Activated CD4-positive, alpha-beta T cell treated with anti-CD3 and anti-CD28 coated beads for 36 hours (primary cell): Measurements from ENCODE around the gene MLH1. TPM values are rescaled to one million over a fixed set of nuclear protein-coding genes. Genes with fewer than 3 reads are reported as not detected.
"Not testable (repeated sequence)": the region's sequence is repeated elsewhere in the genome, so short reads cannot be mapped to it uniquely, and the experiment has no call there.

Experiments
- ATAC-seq: fragments of 200-7000 bp; cut with Tn5 transposase; one replicate; pipeline ENCODE4 v1.10.0; 2021; ENCODE audit warnings: mild to moderate bottlenecking, moderate library complexity
- CTCF ChIA-PET: fragments of 350-600 bp; sonication (Branson Sonifier 250); formaldehyde crosslinking; loops from one replicate; lab custom pipeline; 2021; ENCODE audit warnings: antibody characterized with exemption; lab: Charles Lee
- POLR2A ChIA-PET: fragments of 350-600 bp; sonication (Branson Sonifier 250); formaldehyde crosslinking; loops from one replicate; lab custom pipeline; 2021; ENCODE audit warnings: antibody characterized with exemption, inconsistent platforms; lab: Charles Lee
- DNase-seq: peaks from one replicate; pipeline ENCODE4 v3.0.0-alpha.2; 2020
- H3K27ac Mint-ChIP-seq: one replicate; pipeline ENCODE4 v1.8.0; 2021; ENCODE audit warnings: mixed read lengths
- H3K27me3 Mint-ChIP-seq: one replicate; pipeline ENCODE4 v1.8.0; 2021; ENCODE audit warnings: mixed read lengths
- H3K36me3 Mint-ChIP-seq: one replicate; pipeline ENCODE4 v1.8.0; 2021; ENCODE audit warnings: low read depth, mixed read lengths
- H3K4me1 Mint-ChIP-seq: one replicate; pipeline ENCODE4 v1.8.0; 2021; ENCODE audit warnings: mixed read lengths
- H3K4me3 Mint-ChIP-seq: one replicate; pipeline ENCODE4 v1.8.0; 2021; ENCODE audit warnings: mild to moderate bottlenecking, moderate library complexity, mixed read lengths
- H3K9me3 Mint-ChIP-seq: one replicate; pipeline ENCODE4 v1.8.0; 2021; ENCODE audit warnings: low read depth, mixed read lengths
- intact Hi-C, 2 experiments: fragments of 100-400 bp; cut with DNase I in 1 of 2; cut with micrococcal nuclease in 1 of 2; formaldehyde crosslinking; loops; one replicate each; pipeline versions ENCODE4 v1.14.2 to v1.15.1; 2022 to 2024; cut with DNase I, micrococcal nuclease
- total RNA-seq, 2 experiments: library from RNA; stranded (reverse); gene quantifications; one replicate each; pipeline ENCODE4 v1.2.3, GENCODE V29; 2021

The MLH1 gene
- total RNA-seq, 2 experiments from 2014 or later: 89.0 to 135 TPM

DNA sequence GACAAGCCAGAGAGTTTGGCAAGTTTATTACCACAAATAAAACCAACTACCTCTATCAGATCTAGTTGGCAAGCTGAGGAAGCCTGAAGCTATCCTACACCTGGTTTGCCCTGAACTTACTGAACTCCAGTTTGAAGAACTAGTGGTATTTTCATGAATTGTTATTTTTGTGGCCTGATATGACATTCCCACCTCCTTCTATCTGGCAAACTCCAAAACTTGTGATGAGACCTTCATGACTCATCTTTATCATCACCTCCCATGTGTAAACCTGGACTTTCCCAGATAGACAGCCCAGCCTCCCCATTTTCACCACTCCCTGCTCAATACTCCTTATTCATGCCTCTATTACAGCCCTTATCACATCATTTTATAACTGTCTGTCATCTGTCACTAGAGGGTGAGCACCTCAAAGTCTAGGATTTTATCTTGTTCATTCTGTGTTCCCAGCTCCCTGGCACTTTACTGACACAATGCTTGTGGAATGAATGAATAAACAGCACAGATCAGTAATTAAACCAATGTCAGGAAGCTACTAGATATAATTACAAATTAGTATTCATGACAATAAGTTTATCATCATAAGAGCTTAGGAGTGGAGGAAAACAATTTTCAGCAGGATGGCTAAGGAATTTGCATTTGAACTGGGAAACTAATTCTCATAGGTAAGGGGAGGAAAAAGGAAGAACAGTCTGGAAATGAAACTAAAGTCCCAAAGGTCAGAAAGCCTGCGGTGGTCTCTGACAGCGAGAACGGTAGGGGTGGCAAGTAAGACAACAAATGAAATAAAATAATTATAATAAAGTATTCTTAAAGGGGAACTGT lies 35.2 kb upstream of the MLH1 start:
- H3K27me3 Mint-ChIP-seq: no peaks in the 10 kb centered on the region
- no peak for DNase-seq
- H3K4me3 Mint-ChIP-seq: no peak overlapping the region
- peak; percentile 21 for ATAC-seq
- no peaks in the 10 kb centered on the region for H3K9me3 Mint-ChIP-seq
- H3K27ac Mint-ChIP-seq: no peak overlapping the region
- ChIA-PET CTCF (interaction anchor here (0.6 to 4.2 kb wide), 52 partner anchors 9 to 263 kb away, joined by 3 to 33 read pairs (median 5); partner anchors contain the start of genes EPM2AIP1, MLH1 and TRANK1), POLR2A (interaction anchor here (1.3 kb wide), 1 partner anchor 82 kb away, joined by 4 read pairs; no protein-coding TSS in a partner anchor)
- peaks cover 16% of the 10 kb centered on the region for H3K4me1 Mint-ChIP-seq
- no peaks in the 10 kb centered on the region for H3K36me3 Mint-ChIP-seq
- intact Hi-C loops: loop anchor here (1.0 to 10.0 kb wide), 7 partner anchors 50 to 993 kb away; no protein-coding TSS in a partner anchor

GRCh38 chr3:36959821-36960220 lies 33.5 kb upstream of the MLH1 start:
- no peak overlapping the region for H3K4me3 Mint-ChIP-seq
- CTCF ChIA-PET: interaction anchor here (0.9 to 4.2 kb wide), 12 partner anchors 10 to 232 kb away, joined by 3 to 33 read pairs (median 14); partner anchors contain the start of gene TRANK1
- POLR2A ChIA-PET: no interaction called here
- no peak for ATAC-seq
- H3K9me3 Mint-ChIP-seq: no peaks in the 10 kb centered on the region
- H3K4me1 Mint-ChIP-seq: peaks cover 16% of the 10 kb centered on the region
- no peak for DNase-seq
- intact Hi-C loops: loop anchor here (2.0 to 10.0 kb wide), 3 partner anchors 55 to 995 kb away; no protein-coding TSS in a partner anchor
- H3K27ac Mint-ChIP-seq: no peak overlapping the region
- H3K36me3 Mint-ChIP-seq: no peaks in the 10 kb centered on the region
- no peaks in the 10 kb centered on the region for H3K27me3 Mint-ChIP-seq

- Mint-ChIP-seq H3K36me3 (no peaks in the 10 kb centered on the region), H3K4me1 (peaks cover 16% of the 10 kb centered on the region), H3K27me3 (no peaks in the 10 kb centered on the region), H3K9me3 (no peaks in the 10 kb centered on the region), H3K4me3 (no peak overlapping the region), H3K27ac (no peak overlapping the region)
- intact Hi-C loops: no loop called here
- DNase-seq (no peak), ATAC-seq (no peak)
- POLR2A ChIA-PET: no interaction called here
- CTCF ChIA-PET: interaction anchor here (1.0 to 4.2 kb wide), 7 partner anchors 9 to 232 kb away, joined by 3 to 33 read pairs (median 18); partner anchors contain the start of gene TRANK1
Measured at GRCh38 chr3:36960502-36960901, 32.8 kb upstream of the MLH1 start.

DNA sequence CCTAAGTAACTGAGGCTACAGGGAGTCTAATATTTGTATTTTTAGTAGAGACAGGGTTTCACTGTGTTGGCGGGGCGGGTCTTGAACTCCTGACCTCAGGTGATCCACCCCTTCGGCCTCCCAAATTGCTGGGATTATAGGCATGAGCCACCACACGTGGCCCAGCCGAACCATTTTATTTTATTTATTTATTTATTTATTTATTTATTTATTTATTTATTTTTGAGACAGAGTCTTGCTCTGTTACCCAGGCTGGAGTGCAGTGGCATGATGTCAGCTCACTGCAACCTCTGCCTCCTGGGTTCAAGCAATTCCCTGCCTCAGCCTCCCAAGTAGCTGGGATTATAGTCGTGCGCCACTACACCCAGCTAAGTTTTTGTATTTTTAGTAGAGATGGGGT lies 30.3 kb upstream of the MLH1 start:
- DNase-seq, H3K4me3 Mint-ChIP-seq, POLR2A ChIA-PET, intact Hi-C loops, H3K27me3 Mint-ChIP-seq, H3K36me3 Mint-ChIP-seq, H3K9me3 Mint-ChIP-seq, H3K27ac Mint-ChIP-seq, ATAC-seq, H3K4me1 Mint-ChIP-seq: not testable (repeated sequence)
- CTCF ChIA-PET: interaction anchor here (1.8 kb wide), 1 partner anchor 119 kb away, joined by 4 read pairs; no protein-coding TSS in a partner anchor

- Mint-ChIP-seq H3K4me1 (peaks cover 6% of the 10 kb centered on the region), H3K36me3 (no peaks in the 10 kb centered on the region), H3K9me3 (no peaks in the 10 kb centered on the region), H3K27ac (no peak overlapping the region), H3K27me3 (no peaks in the 10 kb centered on the region), H3K4me3 (no peak overlapping the region)
- DNase-seq: no peak
- CTCF ChIA-PET: interaction anchor here (1.8 kb wide), 1 partner anchor 120 kb away, joined by 4 read pairs; no protein-coding TSS in a partner anchor
- intact Hi-C loops: no loop called here
- ATAC-seq: no peak
- POLR2A ChIA-PET: no interaction called here
Measured at GRCh38 chr3:36964331-36964730, 29.0 kb upstream of the MLH1 start.

- no peaks in the 10 kb centered on the region for H3K27me3 Mint-ChIP-seq
- ChIA-PET CTCF (no interaction called here), POLR2A (no interaction called here)
- no peak overlapping the region for H3K4me3 Mint-ChIP-seq
- ATAC-seq: no peak
- peaks cover 11% of the 10 kb centered on the region for H3K4me1 Mint-ChIP-seq
- no peaks in the 10 kb centered on the region for H3K36me3 Mint-ChIP-seq
- no peak for DNase-seq
- H3K27ac Mint-ChIP-seq: no peak overlapping the region
- H3K9me3 Mint-ChIP-seq: no peaks in the 10 kb centered on the region
- intact Hi-C loops: no loop called here
Measured at GRCh38 chr3:36964817-36965216, 28.5 kb upstream of the MLH1 start.

DNA sequence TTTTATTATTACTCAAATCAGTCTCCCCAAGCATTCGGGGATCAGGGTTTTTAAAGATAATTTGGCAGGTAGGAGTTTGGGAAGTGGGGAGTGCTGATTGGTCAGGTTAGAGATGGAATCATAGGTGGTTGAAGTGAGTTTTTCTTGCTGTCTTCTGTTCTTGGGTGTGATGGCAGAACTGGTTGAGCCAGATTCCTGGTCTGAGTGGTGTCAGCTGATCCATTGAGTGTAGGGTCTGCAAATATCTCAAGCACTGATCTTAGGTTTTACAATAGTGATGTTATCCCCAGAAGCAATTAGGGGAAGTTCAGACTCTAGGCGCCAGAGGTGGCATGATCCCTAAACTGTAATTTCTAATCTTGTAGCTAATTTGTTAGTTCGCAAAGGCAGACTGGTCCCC lies 27.9 kb upstream of the MLH1 start:
- ChIA-PET CTCF (no interaction called here), POLR2A (no interaction called here)
- Mint-ChIP-seq H3K4me3 (no peak overlapping the region), H3K9me3 (no peaks in the 10 kb centered on the region), H3K4me1 (peaks cover 14% of the 10 kb centered on the region), H3K36me3 (no peaks in the 10 kb centered on the region), H3K27me3 (no peaks in the 10 kb centered on the region), H3K27ac (no peak overlapping the region)
- ATAC-seq (no peak), DNase-seq (no peak)
- intact Hi-C loops: no loop called here

DNA sequence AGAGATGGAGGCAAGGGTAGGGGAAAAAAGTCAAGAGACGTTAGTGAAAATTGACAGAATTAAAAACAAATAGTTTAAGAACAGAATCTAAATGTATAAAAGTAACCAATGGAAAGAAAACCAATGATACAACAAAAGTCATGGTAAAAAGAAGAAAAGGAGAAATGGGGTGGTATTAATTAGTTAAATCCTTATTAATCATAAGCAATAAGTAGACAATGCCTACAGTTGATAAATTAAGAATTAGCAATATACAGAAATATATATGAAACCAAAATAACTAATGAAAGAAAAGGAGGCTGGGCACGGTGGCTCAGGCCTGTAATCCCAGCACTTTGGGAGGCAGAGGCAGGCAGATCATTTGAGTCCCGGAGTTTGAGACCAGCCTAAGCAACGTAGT lies 24.2 kb upstream of the MLH1 start:
- DNase-seq (no peak), ATAC-seq (no peak)
- H3K9me3 Mint-ChIP-seq: no peaks in the 10 kb centered on the region
- H3K4me1 Mint-ChIP-seq: peaks cover 18% of the 10 kb centered on the region
- peak overlapping the region; percentile 52 for H3K27ac Mint-ChIP-seq
- H3K27me3 Mint-ChIP-seq: no peaks in the 10 kb centered on the region
- no peak overlapping the region for H3K4me3 Mint-ChIP-seq
- ChIA-PET CTCF (interaction anchor here (1.0 to 2.3 kb wide), 3 partner anchors 10 to 100 kb away, joined by 3 to 28 read pairs (median 6); no protein-coding TSS in a partner anchor), POLR2A (no interaction called here)
- H3K36me3 Mint-ChIP-seq: no peaks in the 10 kb centered on the region
- intact Hi-C loops: no loop called here

- intact Hi-C loops: no loop called here
- Mint-ChIP-seq H3K27ac (peak overlapping the region; percentile 18), H3K4me1 (peaks cover 18% of the 10 kb centered on the region), H3K36me3 (peaks cover under 1% of the 10 kb centered on the region), H3K9me3 (no peaks in the 10 kb centered on the region), H3K27me3 (no peaks in the 10 kb centered on the region), H3K4me3 (no peak overlapping the region)
- ATAC-seq: peak; percentile 100
- POLR2A ChIA-PET: interaction anchor here (0.6 to 1.2 kb wide), 3 partner anchors 22 to 59 kb away, joined by 3 to 8 read pairs (median 4); partner anchors contain the start of genes EPM2AIP1 and MLH1
- CTCF ChIA-PET: interaction anchor here (0.7 to 2.3 kb wide), 5 partner anchors 10 to 101 kb away, joined by 3 to 28 read pairs (median 4); no protein-coding TSS in a partner anchor
- DNase-seq: peak; percentile 62
Measured at GRCh38 chr3:36969540-36970432, 23.5 kb upstream of the MLH1 start.

DNA sequence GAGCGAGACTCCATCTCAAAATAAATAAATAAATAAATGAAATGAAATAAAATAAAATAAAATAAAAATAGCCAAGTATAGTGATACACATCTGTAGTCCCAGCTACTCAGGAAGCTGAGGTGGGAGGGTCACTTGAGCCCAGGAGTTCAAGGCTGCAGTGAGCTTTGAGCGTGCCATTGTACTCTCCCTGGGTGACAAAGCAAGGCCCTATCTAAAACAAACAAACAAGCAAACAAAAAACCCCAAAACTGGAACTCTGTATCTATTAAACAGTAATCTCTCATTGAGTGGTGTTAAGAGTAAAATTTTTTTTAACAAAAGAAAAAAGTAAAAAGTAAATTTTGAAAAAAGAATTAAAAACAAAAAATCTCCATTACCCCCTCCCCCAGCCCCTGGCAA lies 21.2 kb upstream of the MLH1 start:
- H3K4me3 Mint-ChIP-seq: no peak overlapping the region
- H3K4me1 Mint-ChIP-seq: peaks cover 18% of the 10 kb centered on the region
- ChIA-PET CTCF (interaction anchor here (1.6 kb wide), 1 partner anchor 99 kb away, joined by 3 read pairs; no protein-coding TSS in a partner anchor), POLR2A (no interaction called here)
- intact Hi-C loops: no loop called here
- H3K27ac Mint-ChIP-seq: no peak overlapping the region
- H3K27me3 Mint-ChIP-seq: no peaks in the 10 kb centered on the region
- ATAC-seq (no peak), DNase-seq (no peak)
- no peaks in the 10 kb centered on the region for H3K9me3 Mint-ChIP-seq
- peaks cover 7% of the 10 kb centered on the region for H3K36me3 Mint-ChIP-seq

DNA sequence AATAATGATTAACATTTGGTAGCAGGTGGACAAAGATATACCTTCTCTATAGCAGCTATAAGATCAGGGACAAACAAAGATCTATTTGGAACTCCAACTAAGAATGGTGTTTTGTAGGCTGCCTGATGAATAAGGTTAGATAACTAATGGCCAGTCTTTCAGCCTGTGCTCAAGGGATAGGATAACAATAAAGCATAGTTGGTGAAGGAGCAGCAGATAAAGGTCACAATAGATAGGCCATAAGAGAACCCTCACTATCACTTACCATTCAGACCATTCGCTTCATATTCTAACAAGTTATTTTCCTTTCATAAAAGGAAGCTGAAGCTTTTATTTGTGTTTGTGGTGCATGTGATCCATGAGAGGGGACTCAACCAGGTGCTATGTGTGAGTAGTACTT lies 20.2 kb upstream of the MLH1 start:
- peaks cover 7% of the 10 kb centered on the region for H3K36me3 Mint-ChIP-seq
- ATAC-seq (no peak), DNase-seq (no peak)
- H3K4me3 Mint-ChIP-seq: no peak overlapping the region
- no peak overlapping the region for H3K27ac Mint-ChIP-seq
- H3K4me1 Mint-ChIP-seq: peaks cover 18% of the 10 kb centered on the region
- no peaks in the 10 kb centered on the region for H3K27me3 Mint-ChIP-seq
- ChIA-PET POLR2A (no interaction called here), CTCF (interaction anchor here (0.6 kb wide), 1 partner anchor 16 kb away, joined by 3 read pairs; no protein-coding TSS in a partner anchor)
- intact Hi-C loops: no loop called here
- H3K9me3 Mint-ChIP-seq: no peaks in the 10 kb centered on the region
